GM19463 (cell line): ENCODE data around the gene ARHGEF17.

Experiments
- ATAC-seq: cut with Tn5 transposase; IDR thresholded peaks from one replicate; pipeline ENCODE4 v1.9.1; 2021; ENCODE audit warnings: mild to moderate bottlenecking, moderate library complexity; ENCODE audit not compliant: unreplicated experiment

Gene ARHGEF17

DNA sequence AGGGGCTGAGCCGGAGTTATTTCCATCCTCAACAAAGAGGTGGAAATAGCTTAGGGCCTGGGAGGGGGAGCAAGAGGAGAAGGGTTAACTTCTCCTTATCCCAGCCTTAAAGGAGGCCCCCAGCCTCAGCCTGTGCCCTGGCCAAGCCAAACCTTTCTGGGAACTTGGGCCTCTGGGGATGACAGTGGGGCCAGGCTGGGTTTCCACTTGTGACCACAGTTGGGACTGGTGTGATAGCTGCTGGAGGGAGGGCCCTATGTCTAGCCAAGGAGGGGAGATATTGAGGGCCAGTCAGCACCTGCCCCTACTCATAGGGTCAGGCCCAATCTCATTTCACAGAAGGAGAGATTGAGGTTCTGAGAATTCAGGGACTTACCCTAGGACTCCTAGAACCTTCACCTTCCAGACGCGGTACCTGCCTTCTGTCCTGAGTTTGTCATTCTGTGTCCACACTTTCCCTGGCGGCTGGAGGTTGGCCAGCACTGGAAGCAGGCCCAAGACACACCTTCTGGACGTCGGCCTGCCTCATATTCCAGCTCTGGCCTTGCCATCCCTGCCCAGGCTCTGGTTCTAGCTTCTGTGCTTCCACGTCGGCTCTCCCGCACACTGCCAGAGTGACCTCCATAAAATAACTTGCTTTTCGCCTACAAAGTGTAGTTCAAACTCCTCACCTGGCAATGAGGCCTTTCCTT is 71.3 kb downstream of the ARHGEF17 start:
- no peak for ATAC-seq

DNA sequence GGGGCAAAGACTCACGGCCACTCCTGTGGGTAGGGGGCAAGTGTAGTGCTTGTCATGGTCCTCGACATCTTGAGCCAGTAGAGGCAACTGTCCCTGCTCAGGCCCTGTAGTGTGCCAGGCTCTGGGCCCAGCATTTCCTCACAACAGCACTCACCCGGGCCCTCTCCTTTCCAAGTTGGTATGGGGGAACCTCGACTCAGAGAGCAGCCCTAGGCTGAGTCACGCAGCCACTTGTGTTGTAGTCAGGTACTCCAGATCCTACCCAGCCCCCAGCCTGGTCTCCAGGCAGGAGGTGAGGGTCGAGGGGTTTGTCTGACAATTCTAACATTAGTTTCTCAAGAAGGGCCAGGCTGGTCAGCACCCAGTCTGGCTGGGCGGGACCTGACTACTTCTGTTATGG is 72.3 kb downstream of the ARHGEF17 start:
- ATAC-seq, result no peak

DNA sequence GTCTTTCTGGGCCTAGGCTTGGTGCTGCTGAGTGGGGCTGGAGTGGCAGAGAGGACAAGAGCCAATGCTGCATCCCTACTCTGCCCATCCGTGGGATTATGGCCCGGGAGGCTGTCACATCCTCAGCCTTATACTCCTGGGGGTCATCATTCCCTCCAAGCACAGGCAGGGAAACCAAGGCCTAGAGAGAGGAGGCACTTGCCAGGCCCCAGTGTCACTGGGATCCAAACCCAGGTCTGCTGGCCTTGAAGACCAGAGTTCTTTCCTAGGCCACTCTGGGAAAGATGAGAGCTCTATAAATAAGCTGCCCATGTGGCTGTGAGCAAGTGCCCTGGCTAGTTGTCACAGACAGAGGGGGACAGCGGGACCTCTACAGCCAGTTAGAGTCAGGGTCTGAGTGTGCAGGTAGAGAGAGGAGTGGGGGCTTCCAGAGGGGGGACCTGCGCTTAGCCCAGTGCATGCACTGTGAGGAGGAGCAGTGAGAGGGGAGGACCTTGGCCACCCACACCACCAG is 72.9 kb downstream of the ARHGEF17 start:
- no peak for ATAC-seq

DNA sequence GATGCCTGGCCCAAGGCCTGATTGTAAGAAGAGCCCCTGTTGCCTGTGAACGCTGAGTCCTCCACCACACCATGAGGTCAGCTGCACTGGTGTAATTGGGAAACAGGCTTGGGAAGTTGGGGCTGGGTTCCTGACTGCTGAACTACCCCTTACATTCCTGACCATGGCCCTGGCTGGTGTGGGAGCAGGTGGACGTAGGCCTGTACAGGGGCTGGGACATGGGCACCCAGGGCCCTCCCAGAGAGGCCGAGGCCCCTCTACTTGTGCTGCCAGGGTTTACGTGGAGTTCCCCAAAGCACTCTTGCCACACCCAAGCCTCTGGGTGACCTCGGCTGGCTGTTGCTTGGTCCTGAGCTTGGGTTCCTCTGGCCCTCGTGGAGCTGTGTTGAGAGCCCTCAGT is 73.5 kb downstream of the ARHGEF17 start:
- no peak for ATAC-seq

DNA sequence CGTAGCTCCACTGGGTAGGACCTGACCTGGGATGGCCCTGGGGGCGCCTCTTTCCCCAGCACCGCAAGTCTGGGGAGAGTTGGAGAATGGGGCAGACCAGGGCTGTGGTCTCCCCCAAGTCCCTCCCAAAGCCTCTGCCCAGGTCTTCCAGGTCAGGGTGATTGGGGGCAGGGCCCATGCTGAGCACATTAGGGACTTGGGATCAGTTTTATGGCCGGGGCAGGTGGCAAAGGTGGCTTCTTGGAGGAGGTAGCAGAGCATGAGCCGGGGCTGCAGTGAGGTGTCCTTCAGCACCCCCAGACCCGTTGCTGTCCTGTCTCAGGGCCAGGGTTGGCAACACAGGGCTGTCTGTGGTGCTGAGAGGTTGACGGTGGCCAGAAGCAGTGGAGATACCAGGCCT is 74.1 kb downstream of the ARHGEF17 start:
- no peak for ATAC-seq

DNA sequence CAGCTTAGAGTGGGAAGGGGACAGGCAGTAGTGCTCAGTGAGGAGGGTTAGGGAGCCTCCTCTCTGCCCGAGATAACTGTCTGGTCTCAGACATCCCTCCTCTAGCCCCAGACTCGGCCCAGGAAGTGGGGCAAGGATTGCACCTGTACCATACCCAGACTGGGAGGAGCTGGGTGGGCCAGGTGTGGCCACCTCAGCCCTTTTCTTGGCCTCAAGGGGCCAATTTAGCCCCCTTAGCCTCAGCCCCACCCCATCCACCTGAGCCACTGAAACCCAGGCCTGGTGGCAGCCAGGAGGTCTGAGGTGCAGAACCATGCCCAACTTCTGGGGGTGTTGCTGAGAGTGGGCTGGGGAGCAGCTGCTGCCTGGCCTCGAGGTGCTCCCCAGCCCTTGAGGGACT is 74.7 kb downstream of the ARHGEF17 start:
- no peak for ATAC-seq

DNA sequence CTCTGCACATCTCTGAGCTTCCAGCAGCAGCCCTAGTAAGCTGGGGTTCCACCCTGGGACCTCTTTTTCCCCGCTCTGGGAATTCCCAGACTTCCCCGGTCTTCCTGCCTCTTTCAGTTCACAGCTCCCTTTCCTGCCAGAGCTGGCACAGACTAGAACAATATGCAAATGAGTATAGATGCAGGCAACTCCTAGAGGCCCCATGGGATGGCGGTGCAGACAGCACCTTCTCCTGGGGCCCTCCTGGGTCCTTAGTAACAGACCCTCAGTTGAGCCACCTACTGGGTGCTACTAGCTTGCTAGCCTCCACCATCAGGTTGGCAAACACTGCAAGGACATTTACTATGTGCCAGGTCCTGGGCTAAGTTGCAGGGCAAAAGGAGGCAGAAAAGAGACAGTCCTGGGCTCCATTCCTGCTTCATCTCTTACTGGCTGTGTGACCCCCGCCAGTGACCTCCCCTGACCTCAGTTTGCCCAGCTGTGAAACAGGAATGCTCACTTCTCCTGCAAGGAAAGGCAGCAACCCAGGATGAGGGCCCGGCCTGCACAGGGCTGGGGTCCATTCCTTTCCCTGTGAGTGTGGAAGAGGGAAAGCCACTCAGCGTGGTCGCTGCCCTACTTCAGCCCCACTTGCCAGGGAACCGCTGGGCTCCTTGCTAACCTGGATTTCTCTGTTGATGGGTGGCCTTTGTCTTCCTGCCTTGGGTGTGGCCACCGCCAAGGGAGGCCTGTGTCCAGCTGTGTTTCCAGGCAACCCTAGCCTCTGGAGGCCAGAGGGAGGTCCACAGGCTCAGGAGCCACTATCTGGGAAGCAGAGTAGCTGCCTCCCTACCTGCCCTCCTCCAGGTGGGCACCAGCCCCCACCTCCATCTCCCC is 75.4 kb downstream of the ARHGEF17 start:
- no peak for ATAC-seq

DNA sequence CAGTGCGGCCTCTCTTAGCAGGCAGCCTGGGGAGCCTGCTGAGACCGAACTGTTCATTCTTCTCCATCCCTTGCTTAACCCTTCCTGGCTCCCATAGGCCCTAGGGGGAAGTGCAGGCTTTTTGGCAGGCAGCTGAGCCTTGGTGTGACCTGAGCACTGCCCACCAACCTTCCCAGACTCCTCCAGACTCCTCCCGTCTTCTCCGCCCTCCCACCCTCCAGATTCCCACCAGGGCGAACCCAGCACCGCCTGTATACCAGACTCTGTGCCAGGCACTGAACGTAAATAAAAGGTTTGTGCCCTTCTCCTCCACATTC is 76.0 kb downstream of the ARHGEF17 start:
- ATAC-seq, result no peak

DNA sequence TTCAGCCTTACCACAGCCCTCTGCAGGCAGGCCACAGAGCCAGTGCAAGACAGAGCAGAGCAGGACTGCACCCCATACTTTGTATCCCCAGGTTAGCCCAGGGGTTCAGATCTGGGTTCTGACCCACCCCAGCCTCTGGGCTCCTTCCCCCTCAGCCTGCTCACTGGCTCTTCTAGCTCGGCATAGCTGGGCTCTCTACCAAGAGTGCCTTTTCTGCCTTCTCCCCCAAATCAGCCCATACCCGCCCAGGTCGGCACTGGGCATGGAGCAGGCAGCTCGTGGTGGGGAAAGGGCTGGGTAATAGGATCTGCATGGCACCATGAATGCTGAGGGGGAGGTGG is 76.4 kb downstream of the ARHGEF17 start:
- no peak for ATAC-seq

DNA sequence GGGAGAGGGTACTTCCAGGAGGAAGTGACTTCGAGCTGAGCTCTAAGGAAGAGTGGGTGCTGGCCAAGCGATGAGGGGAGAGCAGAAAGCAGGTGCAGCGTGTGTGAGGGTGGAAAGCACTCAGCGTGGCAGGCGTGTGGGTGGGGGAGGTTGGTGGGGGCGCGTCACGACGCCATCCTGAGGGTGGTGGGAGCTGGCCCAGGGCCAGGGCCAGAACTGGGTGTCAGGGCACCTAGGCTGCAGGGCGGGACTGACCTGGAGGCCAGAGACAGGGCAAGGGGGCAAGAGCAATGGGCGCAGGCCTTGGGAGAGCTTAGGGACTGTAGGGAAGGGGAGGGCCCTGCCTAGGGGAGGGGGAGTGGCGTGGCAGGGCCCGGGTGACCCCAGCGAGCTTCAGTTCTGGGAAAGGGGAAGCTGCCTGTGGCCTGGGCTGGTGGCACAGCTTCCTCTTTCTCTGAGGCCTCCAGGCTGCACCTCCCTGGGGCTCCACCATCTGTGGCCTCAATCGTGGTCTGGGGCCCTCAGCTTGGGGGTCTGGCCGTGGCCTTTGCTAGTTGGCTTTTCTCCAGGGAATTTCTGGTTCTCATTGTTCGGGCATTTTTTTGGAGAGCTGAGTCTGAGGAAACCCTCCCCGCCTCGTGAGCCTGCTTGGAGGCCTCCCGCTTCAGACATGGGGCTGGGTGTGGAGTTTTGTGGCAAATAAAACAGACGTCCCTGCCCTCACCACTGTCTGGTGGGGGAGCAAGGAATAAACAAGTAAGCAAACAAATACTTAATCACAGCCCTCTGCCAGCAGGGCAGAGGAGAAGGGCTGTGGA is 77.0 kb downstream of the ARHGEF17 start:
- ATAC-seq, result peak; percentile 47

DNA sequence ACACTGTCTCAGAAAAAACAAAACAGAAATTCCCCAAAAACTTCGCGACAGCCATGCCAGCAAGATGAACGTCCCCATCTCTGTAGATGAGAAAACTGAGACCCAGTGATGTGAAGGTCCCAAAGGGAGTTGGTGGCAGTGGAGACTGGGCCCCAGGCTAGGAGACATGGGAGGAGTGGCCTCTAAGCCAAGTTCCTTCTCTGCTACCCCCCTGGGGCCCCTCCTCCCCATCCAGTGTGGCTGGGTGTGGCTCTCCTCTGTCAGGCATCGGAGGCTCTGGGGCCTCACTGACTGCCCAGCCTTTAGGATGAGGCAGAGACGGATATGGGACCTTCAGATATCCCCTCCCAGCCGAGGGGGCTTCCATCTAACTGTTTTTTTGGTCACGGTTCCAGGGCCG is 77.9 kb downstream of the ARHGEF17 start:
- peak; percentile 37 for ATAC-seq

DNA sequence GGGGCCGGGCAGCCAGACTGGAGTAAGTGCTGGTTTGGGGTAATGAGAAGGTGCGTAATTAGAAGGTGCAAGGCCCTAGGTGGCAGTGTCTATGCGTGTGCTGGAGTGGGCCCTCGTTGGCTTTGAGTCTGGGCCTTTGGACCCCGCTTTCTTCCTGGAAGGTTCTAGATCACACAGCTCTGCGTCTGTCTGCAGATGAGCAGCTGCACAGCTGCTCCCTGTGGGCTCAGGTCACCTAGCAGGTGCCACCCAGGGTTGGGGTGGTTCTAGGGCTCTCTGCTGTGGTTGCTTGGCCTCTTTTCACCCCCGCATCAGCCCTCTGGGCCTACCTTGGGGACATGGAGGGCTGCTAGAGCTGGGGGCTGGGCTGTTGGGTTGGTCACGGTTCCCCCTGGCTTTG is 78.5 kb downstream of the ARHGEF17 start:
- no peak for ATAC-seq

DNA sequence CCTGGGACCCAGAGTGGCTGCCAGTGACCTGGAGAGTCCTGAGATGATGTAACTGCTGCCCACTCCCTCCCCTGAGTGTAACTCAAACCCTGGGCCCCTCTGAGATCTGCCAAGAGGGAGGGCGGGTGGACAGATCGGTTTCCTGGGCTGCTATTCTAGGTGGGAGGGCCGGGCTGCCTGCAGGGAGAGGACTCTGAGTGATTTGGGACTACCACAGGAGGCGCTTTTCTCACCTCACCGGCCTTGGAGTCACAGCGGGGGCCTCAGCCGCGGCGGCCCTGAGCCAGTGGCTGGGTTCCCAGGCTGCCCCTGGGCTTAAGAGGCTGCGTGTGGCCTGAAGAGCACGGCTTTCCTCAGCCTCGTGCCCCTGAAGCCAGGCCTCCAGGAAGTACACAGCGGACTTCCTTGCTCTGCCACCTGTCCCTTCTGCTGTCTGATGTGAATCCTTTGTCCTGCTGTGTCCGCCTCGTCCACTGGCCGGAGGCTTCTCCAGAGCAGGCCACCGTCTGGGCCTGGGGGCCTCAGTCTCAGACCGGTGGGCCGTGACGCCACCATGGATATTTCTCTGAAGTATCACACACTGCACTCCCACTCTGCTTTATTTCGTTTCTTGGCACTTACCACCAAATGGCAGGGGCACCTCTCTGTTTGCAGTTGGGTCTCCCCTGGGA is 79.7 kb downstream of the ARHGEF17 start:
- no peak for ATAC-seq

DNA sequence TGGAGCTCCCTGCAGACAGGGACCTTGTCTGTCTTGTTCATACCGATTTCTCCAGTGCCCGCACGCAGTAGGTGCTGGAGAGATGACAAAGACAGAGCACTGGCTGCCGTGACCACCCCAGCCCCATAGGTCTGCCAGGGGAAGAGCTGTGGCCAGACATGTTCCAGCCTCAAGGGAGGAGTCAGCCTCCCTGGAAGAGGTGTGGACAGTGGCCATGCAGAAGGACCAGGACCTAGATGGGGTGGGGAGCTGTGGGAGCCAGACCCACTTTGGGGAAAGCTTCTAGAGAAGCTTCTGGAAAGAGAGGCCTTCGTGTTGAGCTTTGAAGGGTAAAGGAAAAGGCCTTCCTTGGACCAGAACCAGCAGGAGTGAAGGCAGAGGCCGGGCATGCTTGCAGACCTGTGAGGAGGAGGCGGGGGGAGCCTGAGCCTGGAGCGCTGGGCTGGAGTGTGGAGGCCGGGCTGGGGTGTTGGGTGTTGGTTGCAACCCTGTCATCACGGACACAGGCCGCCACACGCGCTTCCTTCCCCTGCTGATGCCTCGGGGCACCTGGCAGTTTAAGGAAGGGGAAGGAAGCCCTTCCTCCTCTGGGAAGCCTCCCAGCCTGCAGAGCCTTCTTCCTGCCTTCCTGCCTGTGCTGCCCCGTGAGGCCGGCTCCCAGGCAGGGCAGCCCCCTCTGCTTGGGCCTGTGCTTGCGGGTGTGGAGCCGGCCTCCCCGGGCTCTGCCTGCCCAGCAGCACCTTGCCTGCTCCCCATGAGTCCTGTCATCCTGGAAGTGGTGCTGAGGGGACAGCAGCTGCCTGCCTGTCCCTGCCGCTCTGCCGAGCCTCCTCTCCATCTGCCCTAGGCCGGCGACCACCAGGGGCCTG is 80.4 kb downstream of the ARHGEF17 start:
- no peak for ATAC-seq

DNA sequence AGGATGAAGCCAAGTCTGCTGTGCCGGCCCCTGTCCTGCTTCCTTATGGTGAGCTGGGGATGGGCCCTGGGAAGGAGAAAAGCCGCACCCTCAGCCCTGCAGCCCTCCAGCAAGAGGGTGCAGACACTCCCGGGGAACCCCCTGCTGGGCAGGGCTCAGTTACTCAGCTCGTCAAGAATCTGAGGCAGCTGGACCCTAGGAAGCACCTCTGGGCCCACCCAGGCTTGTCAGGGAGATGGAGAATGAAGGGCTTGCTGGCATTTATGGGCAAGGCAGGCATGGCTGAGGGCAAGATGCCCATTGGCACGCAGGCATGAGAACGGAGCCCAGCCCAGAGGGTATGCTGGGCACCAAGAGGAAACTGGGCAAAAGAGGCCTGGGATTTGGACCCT is 81.1 kb downstream of the ARHGEF17 start:
- no peak for ATAC-seq

DNA sequence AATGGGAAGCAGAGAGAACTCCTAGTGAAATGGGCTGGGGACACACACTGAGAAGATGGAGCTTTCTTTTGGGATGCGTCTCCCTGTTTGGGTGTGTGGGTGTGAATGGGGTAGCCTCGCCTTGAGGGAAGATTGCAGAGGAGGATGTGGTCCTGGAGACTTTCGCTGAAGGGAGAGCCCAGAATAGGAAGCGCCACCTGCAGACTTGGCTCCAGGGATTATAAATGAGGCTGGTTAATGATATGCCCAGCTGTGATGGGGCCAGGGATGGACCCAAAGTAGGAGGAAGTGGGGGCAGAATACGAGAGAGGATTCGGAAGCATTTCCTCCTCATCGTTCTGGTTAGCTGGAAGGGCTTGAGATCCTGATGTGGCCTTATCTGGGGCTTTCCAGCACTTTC is 81.8 kb downstream of the ARHGEF17 start:
- no peak for ATAC-seq

DNA sequence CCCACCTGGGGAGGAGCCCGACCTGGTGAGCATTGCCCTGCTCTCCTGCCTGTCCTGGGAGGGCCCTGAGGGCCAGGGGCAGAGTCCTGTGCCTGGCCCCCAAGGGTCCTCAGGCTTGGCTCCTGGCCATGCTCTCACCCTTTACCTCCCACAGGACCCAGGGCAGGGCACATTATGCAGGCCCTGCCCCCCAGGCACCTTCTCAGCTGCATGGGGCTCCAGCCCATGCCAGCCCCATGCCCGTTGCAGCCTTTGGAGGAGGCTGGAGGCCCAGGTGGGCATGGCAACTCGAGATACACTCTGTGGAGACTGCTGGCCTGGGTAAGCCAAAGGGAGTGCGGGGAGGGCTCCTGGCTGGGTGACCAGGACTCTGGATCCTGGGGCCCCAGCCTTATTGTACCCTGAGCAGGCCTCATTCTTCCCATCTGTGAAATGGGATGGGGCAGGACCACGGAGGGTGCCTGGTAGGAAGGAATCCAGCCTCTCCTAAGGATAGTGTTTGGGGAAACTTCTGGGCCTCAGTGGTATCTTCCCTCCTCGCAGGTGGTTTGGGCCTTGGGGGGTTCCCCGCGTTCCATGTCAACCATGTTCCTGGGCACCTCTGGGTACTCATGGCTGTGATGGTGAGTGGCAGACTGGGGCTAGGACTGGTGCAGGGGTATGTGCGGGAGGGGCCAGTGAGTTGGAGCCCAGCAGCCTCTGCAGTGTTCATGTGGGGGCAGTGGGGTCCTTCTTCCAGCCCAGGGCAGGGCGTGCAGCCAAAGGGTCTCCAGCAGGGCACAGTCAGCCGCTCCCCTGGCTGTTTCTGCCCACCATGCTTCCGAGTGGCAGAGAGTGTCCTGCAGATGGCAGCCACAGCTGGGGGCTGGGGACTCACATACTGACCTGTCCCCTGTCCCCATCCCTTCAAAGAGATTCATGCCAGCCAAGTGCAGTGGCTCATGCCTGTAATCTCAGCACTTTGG is 82.8 kb downstream of the ARHGEF17 start:
- ATAC-seq, result no peak

DNA sequence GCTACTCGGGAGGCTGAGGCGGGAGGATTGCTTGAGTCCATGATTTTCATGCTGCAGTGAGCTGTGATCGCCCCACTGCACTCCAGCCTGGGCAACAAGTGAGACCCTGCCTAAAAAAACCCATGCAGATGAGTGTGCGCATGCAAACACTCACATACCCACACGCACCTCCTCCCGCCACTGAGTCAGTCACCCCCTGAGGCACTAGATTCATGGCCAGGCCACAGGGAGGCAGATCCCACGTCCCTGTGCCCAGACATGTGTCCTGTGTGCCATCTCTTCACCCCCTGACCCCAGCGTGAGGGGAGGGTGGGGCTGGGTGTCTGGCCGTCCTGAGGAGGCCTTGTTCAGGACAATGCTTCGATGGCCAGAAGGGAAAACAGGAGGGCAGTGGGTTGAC is 83.6 kb downstream of the ARHGEF17 start:
- ATAC-seq, result no peak
